HG03460 (cell line): ENCODE measurements around the gene C2orf80.
"Not testable (repeated sequence)": the region's sequence is repeated elsewhere in the genome, so short reads cannot be mapped to it uniquely, and the experiment has no call there.

Experiments used
- ATAC-seq: cut with Tn5 transposase; IDR thresholded peaks from one replicate; pipeline ENCODE4 v1.9.1; 2021; ENCODE audit not compliant: unreplicated experiment

C2orf80 gene

DNA sequence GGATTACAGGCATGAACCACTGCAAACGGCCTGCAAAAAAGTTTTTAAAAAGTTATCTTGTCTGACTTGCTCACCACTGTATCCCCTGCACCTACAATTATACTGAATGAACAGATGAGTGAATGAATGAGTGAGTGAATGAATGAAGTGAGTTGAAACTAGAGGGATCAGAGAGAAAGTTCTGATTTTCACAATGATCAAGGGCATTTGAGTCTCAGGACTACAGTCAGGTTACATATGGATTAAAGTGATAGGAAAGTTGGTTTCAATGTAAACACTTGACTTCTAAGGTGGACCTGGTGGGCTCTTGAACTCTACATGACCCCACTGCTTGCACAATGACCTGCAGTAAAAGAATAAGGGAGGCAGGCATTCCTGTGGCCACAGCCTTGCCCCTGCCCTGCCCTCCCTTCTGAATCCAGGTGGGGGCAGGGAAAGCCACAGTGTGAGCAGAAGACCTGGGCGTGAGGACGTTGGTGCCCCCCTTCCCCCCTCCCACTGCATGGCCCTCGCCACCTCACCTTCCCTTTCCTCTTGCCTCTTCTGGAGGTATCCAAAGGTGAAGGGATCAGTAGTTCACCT is 10.7 kb downstream of the C2orf80 start:
- ATAC-seq: no peak

DNA sequence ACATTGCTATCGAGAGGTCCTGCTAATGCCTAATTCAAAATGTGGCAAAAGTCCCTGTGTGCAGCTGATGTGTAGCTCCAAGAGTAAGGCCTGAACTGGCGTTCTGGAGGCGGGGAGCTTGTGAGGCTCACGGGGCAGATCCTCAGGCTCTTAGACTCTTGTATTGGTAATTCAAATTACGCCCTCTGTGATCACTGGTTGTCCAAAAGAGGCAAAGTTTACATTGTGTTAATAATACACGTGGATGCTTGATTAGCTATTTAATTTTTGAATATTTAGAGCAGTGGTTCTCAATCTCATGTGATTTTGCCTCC is 14.0 kb downstream of the C2orf80 start:
- ATAC-seq: no peak

DNA sequence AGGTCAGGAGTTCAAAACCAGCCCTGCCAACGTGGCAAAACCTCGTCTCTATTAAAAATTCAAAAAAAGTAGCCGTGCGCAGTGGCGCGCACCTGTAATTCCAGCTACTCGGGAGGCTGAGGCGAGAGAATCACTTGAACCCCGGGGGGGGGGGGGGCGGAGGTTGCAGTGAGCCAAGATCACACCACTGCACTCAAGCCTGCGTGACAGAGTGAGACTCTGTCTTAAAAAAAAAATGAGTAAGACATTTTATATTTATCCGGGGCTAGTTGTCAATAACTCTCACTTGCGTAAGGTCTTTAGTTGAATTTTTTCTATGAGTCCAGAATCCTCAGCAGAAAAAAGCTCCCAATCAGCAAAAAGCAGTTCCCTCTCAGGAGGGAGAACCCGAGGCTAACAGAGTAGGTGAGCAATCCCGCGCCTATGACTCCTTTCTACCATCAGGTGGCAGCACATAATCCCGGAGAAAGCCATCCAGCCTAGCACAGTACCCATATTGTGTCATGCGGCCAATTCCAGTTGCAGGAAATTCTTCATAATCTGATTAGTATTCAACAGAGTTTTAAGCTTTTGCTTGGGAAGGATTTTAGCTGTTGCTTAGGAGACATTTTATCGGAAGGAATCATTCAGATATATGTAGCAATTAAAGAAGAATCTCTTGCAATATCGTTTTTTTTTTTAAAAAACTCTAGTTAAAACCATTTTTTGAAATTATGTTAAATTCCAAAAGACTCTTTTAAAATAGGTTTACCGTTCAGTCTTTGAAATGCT is 14.6 kb downstream of the C2orf80 start:
- ATAC-seq: peak; percentile 99

DNA sequence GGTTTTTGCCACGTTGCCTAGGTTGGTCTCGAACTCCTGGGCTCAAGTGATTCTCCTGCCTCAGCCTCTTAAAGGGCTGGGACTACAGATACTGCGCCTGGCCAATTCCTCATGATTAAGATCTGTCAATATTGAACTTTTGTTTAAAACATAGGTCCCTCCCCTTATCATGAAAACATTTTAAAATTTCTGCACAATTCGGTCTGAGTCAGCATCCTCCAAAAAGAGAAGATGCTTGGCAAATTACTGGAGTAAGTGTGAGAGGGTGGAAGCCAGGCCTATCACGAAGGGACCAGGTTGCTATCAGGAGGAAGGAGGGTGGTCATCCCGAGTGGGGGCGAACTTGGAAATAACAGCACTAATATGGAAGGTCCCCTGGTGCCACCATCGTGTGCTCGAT is 15.7 kb downstream of the C2orf80 start:
- no peak for ATAC-seq

DNA sequence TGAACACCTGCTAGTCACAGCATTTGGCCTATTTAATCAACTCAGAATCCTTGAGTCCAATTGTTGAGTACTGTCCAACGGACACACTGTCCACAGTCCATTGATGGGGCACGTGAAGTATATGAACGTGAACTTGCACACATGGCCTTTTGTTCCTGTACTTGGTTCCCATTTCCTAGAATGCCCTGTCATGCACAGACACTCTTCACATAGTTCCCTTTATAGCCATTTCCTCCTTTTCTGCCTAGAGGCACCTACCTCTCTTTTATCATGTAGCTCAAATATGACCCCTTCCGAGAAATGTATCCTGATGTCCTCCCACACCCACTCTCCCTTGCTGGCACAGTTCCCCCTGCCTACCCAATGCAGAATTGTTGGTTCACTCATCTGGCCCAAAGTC is 17.7 kb downstream of the C2orf80 start:
- ATAC-seq: no peak

DNA sequence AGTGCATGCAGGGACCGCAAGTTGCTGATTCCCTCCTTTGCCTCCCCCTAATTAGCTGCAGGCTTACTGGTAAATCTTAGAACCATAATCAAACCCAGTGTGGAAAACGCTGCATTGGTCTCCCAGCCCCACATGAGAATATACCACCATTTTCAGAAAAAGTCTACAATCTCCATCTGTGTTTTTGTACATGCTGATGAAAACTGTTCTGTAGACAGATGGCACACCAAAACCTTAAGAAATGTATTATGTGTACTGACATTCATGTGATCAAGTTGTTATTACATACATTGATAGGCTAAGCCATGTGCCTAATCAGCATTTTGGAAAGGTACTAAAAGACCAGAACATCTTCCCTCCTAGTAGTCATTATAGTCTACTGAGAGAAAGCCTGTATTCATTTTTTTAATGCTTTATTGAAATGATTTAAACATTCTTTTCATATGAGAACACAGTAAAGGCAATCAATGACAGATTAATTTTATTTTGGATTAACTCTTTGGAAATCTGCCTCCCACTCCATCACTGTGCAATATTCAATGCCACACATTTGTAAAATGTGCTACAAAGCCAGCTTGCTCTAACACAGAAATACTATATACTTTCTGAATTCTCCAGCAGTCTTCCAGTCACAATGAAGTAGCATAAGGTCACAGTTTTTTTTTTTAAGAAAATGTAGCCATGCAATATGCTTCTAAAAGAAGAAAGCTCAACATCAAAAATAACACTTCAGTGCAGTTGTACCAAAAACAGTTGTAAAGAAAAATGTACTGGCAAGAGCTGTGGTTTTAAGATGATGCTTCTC is 24.7 kb downstream of the C2orf80 start:
- no peak for ATAC-seq

DNA sequence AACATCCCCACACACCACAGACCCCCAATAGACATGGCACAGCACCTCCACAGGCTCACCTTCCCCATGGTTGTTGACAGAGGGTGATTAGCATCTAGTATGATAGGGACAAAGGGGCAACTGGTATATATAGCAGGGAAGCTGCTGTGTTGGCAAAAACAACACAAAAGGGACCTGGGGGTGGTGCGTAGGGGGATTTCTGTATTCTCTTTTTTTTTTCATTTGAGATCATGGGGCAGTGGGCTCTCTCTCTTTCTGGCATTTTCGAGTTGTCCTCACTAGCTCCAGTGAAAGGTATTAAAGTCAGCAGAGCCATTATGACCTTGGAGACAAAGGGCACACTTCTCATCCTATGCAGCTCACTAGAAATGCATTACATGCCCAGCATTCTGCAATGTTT is 26.3 kb downstream of the C2orf80 start, which contains the start of gene CRYGA:
CRYGA (minus strand) TSS at position 101 of the 400 bp plus-strand sequence; CDS start at position 68, 33 bp downstream.
- no peak for ATAC-seq

DNA sequence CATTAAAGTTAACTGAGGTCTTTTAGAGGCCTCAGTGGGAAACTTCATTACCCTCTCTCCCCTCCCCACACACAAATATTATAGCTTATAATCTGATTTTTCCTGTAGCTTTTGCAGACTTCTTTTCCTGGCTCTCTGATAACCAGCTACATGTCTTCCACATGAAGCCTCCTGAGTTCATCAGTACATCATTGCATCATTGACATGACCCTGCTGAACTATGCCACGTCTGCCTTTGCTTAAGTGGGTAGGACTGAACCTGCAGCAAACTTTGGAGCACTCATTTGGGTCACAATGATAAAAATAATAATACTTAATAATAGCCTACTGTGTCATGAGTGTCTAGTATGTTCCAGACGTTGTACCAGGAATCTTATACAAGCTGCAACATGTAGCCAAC is 33.4 kb downstream of the C2orf80 start:
- ATAC-seq: no peak

DNA sequence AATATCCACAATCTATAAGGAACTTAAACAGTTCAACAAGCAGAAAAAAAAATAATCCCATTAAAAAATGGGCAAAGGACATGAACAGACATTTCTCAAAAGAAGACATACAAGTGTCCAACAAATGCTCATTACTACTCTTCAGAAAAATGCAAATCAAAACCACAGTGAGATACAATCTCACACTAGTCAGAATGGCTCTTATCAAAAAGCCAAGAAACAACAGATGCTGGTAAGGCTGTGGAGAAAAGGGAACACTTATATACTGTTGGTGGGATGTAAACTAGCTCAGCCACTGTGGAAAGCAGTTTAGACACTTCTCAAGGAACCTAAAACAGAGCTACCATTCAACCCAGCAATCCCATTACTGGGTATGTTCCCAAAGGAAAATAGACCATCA is 36.7 kb downstream of the C2orf80 start:
- no peak for ATAC-seq

DNA sequence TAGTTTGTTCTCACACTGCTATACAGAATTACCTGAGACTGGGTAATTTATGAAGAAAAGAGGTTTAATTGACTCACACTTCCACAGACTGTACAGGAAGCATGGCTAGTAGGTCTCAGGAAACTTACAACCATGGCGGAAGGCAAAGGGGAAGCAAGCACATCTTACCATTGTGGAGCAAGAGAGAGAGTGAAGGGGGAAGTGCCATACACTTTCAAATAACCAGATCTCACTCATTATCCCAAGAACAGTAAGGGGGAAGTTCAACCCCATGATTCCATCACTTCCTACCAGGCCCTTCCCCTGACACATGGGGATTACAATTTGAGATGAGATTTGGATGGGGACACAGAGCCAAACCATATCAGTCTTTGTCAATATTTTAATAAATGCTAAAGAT is 38.9 kb downstream of the C2orf80 start:
- ATAC-seq: no peak

DNA sequence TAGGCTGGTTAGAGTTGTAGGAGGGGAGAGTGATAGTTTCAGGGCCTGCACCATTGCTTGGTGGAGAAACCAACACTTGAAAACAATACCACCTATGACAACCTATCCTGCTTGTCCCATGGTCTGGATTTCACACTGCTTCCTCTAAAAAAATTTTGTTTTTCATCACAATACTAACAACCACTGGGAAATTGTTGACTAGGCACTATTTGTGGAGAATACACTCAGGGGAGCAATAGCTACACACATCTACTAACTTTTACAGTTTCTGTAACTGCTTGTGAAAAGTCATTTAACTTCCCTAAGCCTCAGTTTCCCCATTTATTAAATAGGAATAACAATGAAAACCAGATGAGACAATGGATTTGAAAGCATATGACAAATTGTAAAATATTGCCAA is 39.7 kb downstream of the C2orf80 start:
- ATAC-seq: no peak

DNA sequence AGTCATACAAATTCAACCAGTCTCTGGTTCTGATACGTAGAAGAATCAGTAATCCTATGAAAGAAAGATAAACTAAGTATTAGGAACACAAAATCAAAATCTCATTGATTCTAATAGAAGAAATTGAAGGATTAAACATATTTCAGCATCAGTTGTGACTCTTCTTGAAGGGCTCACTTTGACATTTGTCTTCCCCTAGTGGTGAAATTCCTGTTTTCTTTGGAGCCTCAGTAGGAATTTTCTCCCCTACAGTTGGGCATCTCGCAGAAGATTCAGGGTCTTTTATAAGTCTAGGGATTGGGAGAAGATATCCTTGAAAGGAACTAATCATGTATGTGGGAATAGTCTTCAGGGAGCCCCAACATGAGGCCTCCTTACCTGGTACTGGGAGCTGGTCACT is 41.0 kb downstream of the C2orf80 start:
- ATAC-seq: no peak

DNA sequence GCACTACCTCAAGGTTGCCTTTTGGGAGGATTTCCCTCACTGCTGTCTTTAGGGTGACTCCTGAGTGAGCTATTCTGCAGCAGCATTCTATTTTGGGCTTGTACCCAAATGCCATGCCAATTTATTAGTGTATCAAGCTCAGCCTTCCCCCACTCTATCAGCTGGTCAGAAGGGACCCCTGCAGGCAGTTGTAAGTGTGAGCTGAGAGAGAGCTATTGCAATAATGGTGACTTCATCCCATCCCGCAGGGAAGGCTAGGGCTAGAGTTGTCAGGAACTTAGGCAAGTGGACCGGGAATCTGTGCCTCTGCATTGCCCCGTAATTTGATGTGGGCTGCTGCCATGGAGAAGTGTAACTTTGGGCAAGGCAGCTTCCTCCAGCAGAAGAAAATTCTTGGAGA is 42.1 kb downstream of the C2orf80 start:
- no peak for ATAC-seq

DNA sequence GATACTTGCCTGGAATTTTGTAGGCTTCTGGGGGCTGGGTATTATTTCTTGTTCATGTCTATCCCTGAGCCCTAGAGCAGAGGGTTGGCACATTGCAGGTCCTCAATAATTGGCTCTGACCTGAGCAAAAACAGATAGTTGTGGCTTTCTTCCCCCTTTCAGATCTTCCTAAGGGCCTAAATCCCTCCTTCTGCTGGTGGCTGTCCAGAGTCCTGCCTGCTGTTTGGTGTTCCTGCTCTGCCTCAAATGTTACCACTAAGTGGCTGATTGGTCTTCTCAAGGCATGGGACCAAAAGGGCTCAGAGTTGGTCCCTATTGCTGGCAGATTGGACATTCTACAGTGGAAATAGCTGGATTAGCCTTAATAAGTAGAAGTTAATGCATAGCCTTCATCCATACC is 42.8 kb downstream of the C2orf80 start:
- ATAC-seq: no peak

DNA sequence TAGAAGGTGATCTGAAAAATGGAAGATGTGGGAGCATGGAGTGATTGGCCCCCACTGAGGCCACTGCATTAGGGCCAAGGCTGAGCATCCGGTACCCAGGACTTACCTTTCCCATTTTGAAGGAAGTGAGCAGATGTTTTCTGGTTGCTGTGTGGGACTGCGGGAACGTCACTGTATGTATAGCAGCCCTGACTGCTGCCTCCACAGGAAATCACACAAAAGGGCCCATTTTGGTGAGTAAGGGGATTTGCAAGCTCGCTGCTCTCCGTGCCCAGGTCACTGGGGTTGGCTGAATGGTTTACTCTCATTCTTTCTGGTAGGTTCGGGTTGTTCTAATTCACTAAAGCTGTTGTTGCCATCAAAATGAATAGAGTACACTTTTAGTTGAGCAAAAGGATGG is 43.8 kb downstream of the C2orf80 start, which contains the start of gene CRYGB:
CRYGB (minus strand) TSS at position 153 of the 400 bp plus-strand sequence; CDS start at position 115, 38 bp downstream.
- no peak for ATAC-seq

DNA sequence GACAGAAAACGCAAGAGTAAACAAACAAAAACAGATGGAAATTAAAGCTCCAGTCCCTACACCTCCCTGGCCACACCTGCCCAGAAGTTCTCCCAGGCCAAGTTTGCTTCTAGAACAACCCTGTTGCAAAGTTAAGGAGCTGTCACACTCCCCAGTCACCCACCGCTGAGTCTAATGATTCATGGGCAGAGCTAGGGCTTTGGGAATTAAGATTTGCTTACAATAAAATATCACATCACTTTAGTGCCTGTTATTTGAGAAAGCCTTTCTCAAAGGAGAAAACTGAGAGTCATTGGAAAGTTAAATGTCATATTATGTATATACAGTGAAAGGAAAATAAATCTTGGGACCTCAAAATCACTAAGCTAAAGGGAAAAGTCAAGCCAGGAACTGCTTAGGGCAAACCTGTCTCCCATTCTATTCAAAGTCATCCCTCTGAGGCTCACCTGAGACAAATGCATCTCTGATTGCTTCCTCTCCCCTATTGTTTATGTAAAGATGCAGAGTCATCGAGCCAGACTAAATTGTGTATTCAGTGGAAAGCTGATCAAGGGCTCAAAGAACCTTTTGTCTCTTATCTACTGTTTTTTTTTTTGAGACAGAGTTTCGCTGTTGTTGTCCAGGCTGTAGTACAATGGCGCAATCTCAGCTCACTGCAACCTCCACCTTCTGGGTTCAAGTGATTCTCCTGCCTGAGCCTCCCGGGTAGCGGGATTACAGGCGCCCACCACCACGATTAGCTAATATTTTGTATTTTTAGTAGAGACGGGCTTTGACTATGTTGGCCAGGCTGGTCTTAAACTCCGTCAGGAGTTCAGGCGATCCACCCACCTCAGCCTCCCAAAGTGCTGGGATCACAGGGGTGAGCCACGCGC is 46.7 kb downstream of the C2orf80 start:
- ATAC-seq: no peak

DNA sequence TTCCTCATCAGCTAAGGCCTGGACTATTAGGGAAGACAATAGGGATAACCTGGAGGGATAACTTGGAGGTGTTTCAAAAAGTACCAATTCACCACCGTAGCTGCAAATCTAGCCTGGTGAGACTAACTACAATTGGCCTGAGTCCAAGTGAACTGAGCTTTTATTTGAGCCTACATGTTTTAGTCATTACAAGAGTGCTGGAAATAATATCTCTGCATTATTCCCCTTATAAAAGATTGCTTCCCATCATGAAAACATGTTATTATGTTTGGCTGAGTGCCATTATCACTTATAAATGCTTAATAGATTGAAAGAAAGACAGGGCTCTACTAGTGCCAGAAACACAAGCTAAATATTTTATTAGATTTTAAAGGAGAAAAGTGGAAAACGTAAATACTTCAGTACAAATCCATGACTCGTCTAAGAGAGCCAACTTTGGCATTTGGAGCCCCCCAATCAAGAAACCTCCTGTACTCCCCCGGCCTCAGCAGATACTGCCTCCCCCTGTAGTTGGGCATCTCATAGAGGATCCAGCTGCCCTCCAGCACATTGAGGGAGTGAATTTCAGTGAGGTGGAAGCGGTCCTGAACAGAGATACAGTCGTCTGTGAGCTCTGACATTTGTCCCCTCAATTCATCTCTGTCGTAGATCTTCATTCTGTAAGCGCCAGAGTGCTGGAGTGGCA is 47.4 kb downstream of the C2orf80 start:
- no peak for ATAC-seq

DNA sequence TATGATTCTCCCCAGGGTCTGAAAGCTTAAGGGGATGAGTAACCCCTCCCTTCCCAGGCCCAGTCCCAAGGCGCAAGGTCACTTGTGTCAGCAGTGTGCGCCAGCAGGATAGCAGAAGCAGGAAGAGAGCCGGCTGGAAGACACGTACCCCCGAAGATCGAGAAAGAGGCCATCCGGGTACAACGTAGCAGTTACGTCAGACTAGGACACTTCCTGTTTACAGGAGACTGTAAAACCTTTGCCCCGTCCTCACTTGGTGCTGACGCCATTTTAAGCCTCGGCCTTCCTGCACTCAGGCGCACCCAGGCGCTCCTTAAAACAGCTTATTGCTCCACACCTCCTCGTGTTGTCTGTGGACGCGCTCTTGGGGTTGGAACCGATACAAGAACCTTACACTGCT is 50.4 kb downstream of the C2orf80 start:
- ATAC-seq: no peak

DNA sequence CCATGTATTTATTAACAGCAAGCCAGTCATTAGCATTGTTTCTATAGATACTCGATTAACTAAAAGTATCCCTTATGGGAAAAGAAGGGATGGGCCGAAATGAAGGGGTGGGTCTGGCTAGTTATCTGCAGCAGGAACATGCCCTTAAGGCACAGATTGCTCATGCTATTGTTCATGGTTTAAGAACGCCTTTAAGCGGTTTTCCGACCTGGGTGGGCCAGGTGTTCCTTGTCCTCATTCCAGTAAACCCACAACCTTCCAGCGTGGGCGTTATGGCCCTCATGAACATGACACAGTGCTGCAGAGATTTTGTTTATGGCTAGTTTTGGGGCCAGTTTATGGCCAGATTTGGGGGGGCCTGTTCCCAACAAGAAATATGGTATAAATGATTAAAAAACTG is 51.5 kb downstream of the C2orf80 start:
- ATAC-seq: not testable (repeated sequence)

DNA sequence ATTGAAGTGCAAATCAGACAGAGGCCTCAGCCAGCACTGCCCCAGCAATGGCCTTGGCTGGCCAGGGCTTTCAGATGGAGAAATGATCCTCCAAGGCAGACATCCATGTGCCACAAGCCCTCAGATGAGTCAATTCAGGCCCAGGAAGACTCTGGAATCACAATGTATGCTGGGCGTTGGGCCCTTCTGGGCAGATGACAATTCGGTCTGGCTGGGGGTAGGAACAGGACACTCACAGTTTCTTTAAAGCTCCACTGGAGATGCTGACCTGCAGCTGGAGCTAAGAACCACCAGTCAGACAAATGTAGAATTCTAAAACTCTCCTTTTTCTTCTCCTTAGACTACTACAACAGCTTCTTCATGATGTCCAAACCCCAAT is 53.1 kb downstream of the C2orf80 start:
- ATAC-seq: no peak
